ENCODE measurements around the gene MATR3. TPM values are rescaled to one million over a fixed set of nuclear protein-coding genes. Genes with fewer than 3 reads are reported as not detected.

The MATR3 gene
- polyA plus RNA-seq, 1 donor from 2014 or later = 1,016 TPM

- no peaks in the 10 kb centered on the region for H3K9me3 ChIP-seq (ENCODE audit: low read length)
- H3K9ac ChIP-seq (ENCODE audit: low read length) = no peak overlapping the region
- TF ChIP-seq POLR2AphosphoS5 (IDR thresholded peaks at IDR 0.05) = no peak
- no peak for TF ChIP-seq EP300 (conservative IDR thresholded peaks at IDR 0.05; ENCODE audit: poor library complexity, severe bottlenecking)
- no peak for TF ChIP-seq SMC3 (conservative IDR thresholded peaks at IDR 0.05; ENCODE audit: poor library complexity)
- no peak for TF ChIP-seq CTCF (IDR thresholded peaks at IDR 0.05; ENCODE audit: poor library complexity, severe bottlenecking)
- no peak for TF ChIP-seq TAF1 (IDR thresholded peaks at IDR 0.05; ENCODE audit: low read depth)
- no peak for TF ChIP-seq MXI1 (conservative IDR thresholded peaks at IDR 0.05; ENCODE audit: poor library complexity, severe bottlenecking)
- TF ChIP-seq REST (IDR thresholded peaks at IDR 0.05; ENCODE audit: borderline replicate concordance) = no peak
- TF ChIP-seq RAD21 (conservative IDR thresholded peaks at IDR 0.05) = no peak
- no peak for TF ChIP-seq EZH2 (IDR thresholded peaks at IDR 0.05; ENCODE audit: borderline replicate concordance, insufficient read depth, low read length, poor library complexity, severe bottlenecking)
- H3K4me2 ChIP-seq (ENCODE audit: low read length) = no peak overlapping the region
- no peak overlapping the region for H3K4me3 ChIP-seq (ENCODE audit: low read length)
- H3K27ac ChIP-seq (ENCODE audit: low read length) = no peak overlapping the region
- no peaks in the 10 kb centered on the region for H4K20me1 ChIP-seq (ENCODE audit: insufficient read depth)
- no peak overlapping the region for H2AFZ ChIP-seq (ENCODE audit: low read depth, low read length)
- no peaks in the 10 kb centered on the region for H3F3A ChIP-seq (ENCODE audit: insufficient read depth, low read length, poor library complexity, severe bottlenecking)
- H3K9me2 ChIP-seq (ENCODE audit: insufficient read depth, low read length) = no peaks in the 10 kb centered on the region
- no peaks in the 10 kb centered on the region for H3K36me3 ChIP-seq (ENCODE audit: insufficient read depth, low read length)
- no peaks in the 10 kb centered on the region for H3K79me2 ChIP-seq (replicated peaks; ENCODE audit: insufficient read depth, low read length)
- no peaks in the 10 kb centered on the region for H3K27me3 ChIP-seq (ENCODE audit: insufficient read depth, low read depth, low read length)
These were observed 10.0 kb upstream of the MATR3 start for GRCh38 chr5:139283252-139284166.

- Histone ChIP-seq H3K9ac (ENCODE audit: low read length) (no peak overlapping the region), H3K4me2 (ENCODE audit: low read length) (no peak overlapping the region), H3K9me2 (ENCODE audit: insufficient read depth, low read length) (no peaks in the 10 kb centered on the region), H3K27me3 (ENCODE audit: insufficient read depth, low read depth, low read length) (no peaks in the 10 kb centered on the region), H4K20me1 (ENCODE audit: insufficient read depth) (no peaks in the 10 kb centered on the region), H3K27ac (ENCODE audit: low read length) (no peak overlapping the region), H3F3A (ENCODE audit: insufficient read depth, low read length, poor library complexity, severe bottlenecking) (no peaks in the 10 kb centered on the region), H3K36me3 (ENCODE audit: insufficient read depth, low read length) (no peaks in the 10 kb centered on the region), H2AFZ (ENCODE audit: low read depth, low read length) (no peak overlapping the region), H3K4me3 (ENCODE audit: low read length) (no peak overlapping the region), H3K9me3 (ENCODE audit: low read length) (no peaks in the 10 kb centered on the region), H3K79me2 (replicated peaks; ENCODE audit: insufficient read depth, low read length) (no peaks in the 10 kb centered on the region)
- no peak for TF ChIP-seq REST (IDR thresholded peaks at IDR 0.05; ENCODE audit: borderline replicate concordance)
- TF ChIP-seq POLR2AphosphoS5 (IDR thresholded peaks at IDR 0.05) = no peak
- TF ChIP-seq CTCF (IDR thresholded peaks at IDR 0.05; ENCODE audit: poor library complexity, severe bottlenecking) = no peak
- no peak for TF ChIP-seq SMC3 (conservative IDR thresholded peaks at IDR 0.05; ENCODE audit: poor library complexity)
- no peak for TF ChIP-seq RAD21 (conservative IDR thresholded peaks at IDR 0.05)
- no peak for TF ChIP-seq EZH2 (IDR thresholded peaks at IDR 0.05; ENCODE audit: borderline replicate concordance, insufficient read depth, low read length, poor library complexity, severe bottlenecking)
- TF ChIP-seq TAF1 (IDR thresholded peaks at IDR 0.05; ENCODE audit: low read depth) = no peak
- TF ChIP-seq MXI1 (conservative IDR thresholded peaks at IDR 0.05; ENCODE audit: poor library complexity, severe bottlenecking) = no peak
- TF ChIP-seq EP300 (conservative IDR thresholded peaks at IDR 0.05; ENCODE audit: poor library complexity, severe bottlenecking) = no peak
These were observed 9.2 kb upstream of the MATR3 start for GRCh38 chr5:139284295-139284694.
